ENCODE results near the gene LMTK3. TPM values are rescaled to one million over a fixed set of nuclear protein-coding genes. Genes with fewer than 3 reads are reported as not detected.

Gene LMTK3, protein sequence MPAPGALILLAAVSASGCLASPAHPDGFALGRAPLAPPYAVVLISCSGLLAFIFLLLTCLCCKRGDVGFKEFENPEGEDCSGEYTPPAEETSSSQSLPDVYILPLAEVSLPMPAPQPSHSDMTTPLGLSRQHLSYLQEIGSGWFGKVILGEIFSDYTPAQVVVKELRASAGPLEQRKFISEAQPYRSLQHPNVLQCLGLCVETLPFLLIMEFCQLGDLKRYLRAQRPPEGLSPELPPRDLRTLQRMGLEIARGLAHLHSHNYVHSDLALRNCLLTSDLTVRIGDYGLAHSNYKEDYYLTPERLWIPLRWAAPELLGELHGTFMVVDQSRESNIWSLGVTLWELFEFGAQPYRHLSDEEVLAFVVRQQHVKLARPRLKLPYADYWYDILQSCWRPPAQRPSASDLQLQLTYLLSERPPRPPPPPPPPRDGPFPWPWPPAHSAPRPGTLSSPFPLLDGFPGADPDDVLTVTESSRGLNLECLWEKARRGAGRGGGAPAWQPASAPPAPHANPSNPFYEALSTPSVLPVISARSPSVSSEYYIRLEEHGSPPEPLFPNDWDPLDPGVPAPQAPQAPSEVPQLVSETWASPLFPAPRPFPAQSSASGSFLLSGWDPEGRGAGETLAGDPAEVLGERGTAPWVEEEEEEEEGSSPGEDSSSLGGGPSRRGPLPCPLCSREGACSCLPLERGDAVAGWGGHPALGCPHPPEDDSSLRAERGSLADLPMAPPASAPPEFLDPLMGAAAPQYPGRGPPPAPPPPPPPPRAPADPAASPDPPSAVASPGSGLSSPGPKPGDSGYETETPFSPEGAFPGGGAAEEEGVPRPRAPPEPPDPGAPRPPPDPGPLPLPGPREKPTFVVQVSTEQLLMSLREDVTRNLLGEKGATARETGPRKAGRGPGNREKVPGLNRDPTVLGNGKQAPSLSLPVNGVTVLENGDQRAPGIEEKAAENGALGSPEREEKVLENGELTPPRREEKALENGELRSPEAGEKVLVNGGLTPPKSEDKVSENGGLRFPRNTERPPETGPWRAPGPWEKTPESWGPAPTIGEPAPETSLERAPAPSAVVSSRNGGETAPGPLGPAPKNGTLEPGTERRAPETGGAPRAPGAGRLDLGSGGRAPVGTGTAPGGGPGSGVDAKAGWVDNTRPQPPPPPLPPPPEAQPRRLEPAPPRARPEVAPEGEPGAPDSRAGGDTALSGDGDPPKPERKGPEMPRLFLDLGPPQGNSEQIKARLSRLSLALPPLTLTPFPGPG (N-terminal part only)
- total RNA-seq (2.1 and 3.7 TPM in 2 replicates), polyA plus RNA-seq (1.3 and 2.1 TPM in 2 replicates)

GRCh38 chr19:48511800-48512503 lies at the start of gene LMTK3:
Gene LMTK3 (minus strand): TSS chr19:48511835. CDS start chr19:48511576, 259 bp downstream.
- Histone ChIP-seq H2AFZ (peak within 1 kb of the TSS; percentile 71), H3K79me2 (no peaks in the 10 kb centered on the region)
- DNase-seq (ENCODE audit: low spot score) = no peak

GRCh38 chr19:48561412-48561811 lies 49.8 kb upstream of the LMTK3 start:
- TF ChIP-seq CTCF (IDR thresholded peaks at IDR 0.05; ENCODE audit: poor library complexity) = no peak
- no peak overlapping the region for H3K4me2 ChIP-seq
- H3K9me2 ChIP-seq (replicated peaks; ENCODE audit: insufficient read depth) = no peaks in the 10 kb centered on the region
- H4K20me1 ChIP-seq (ENCODE audit: insufficient read depth, poor library complexity, severe bottlenecking) = no peaks in the 10 kb centered on the region
- DNase-seq (ENCODE audit: low spot score) = no peak
- peaks cover 7% of the 10 kb centered on the region for H3K4me1 ChIP-seq (ENCODE audit: insufficient read depth)
- H3K9me3 ChIP-seq (ENCODE audit: low read depth) = no peaks in the 10 kb centered on the region
- 95% methylated on average over 11 of the region's 11 CpGs for WGBS (ENCODE audit: low lambda C conversion rate, missing lambda C conversion rate)
- H3K79me2 ChIP-seq = no peaks in the 10 kb centered on the region
- H2AFZ ChIP-seq = no peak overlapping the region
- no peaks in the 10 kb centered on the region for H3K36me3 ChIP-seq (replicated peaks; ENCODE audit: insufficient read depth, low read depth)
- H3K4me3 ChIP-seq = no peak overlapping the region
- no peaks in the 10 kb centered on the region for H3K27me3 ChIP-seq
- no peak overlapping the region for H3K27ac ChIP-seq

More at GRCh38 chr19:48511800-48512503, at the start of gene LMTK3:
- TF ChIP-seq CTCF (IDR thresholded peaks at IDR 0.05; ENCODE audit: poor library complexity) (no peak), EZH2 (IDR thresholded peaks at IDR 0.05; ENCODE audit: borderline replicate concordance) (no peak), EZH2phosphoT487 (IDR thresholded peaks at IDR 0.05; ENCODE audit: low read depth, severe bottlenecking, unreplicated experiment) (no peak)
- H3K4me1 ChIP-seq (ENCODE audit: insufficient read depth) = no peaks in the 10 kb centered on the region
- peak within 1 kb of the TSS; percentile 28 for H3K4me3 ChIP-seq
- H3K27me3 ChIP-seq = peaks cover 12% of the 10 kb centered on the region
- 41% methylated on average over 21 of the region's 32 CpGs for WGBS (ENCODE audit: low lambda C conversion rate, missing lambda C conversion rate)
- no peak within 1 kb of the TSS for H3K27ac ChIP-seq
- H4K20me1 ChIP-seq (ENCODE audit: insufficient read depth, poor library complexity, severe bottlenecking) = no peaks in the 10 kb centered on the region
- no peaks in the 10 kb centered on the region for H3K9me3 ChIP-seq (ENCODE audit: low read depth)
- peak within 1 kb of the TSS; percentile 89 for H3K4me2 ChIP-seq
- no peaks in the 10 kb centered on the region for H3K36me3 ChIP-seq (replicated peaks; ENCODE audit: insufficient read depth, low read depth)
- no peaks in the 10 kb centered on the region for H3K9me2 ChIP-seq (replicated peaks; ENCODE audit: insufficient read depth)

- no peak overlapping the region for H3K27ac ChIP-seq
- no peaks in the 10 kb centered on the region for H3K79me2 ChIP-seq
- H3K9me3 ChIP-seq (ENCODE audit: low read depth) = no peaks in the 10 kb centered on the region
- H3K4me3 ChIP-seq = no peak overlapping the region
- H4K20me1 ChIP-seq (ENCODE audit: insufficient read depth, poor library complexity, severe bottlenecking) = no peaks in the 10 kb centered on the region
- H3K36me3 ChIP-seq (replicated peaks; ENCODE audit: insufficient read depth, low read depth) = no peaks in the 10 kb centered on the region
- peaks cover 7% of the 10 kb centered on the region for H3K4me1 ChIP-seq (ENCODE audit: insufficient read depth)
- TF ChIP-seq EZH2phosphoT487 (IDR thresholded peaks at IDR 0.05; ENCODE audit: low read depth, severe bottlenecking, unreplicated experiment) (no peak), EZH2 (IDR thresholded peaks at IDR 0.05; ENCODE audit: borderline replicate concordance) (no peak), CTCF (IDR thresholded peaks at IDR 0.05; ENCODE audit: poor library complexity) (no peak)
- H2AFZ ChIP-seq = no peak overlapping the region
- no peak overlapping the region for H3K4me2 ChIP-seq
- DNase-seq (ENCODE audit: low spot score) = no peak
- no peaks in the 10 kb centered on the region for H3K27me3 ChIP-seq
- WGBS (ENCODE audit: low lambda C conversion rate, missing lambda C conversion rate) = 86% methylated on average over 6 of the region's 6 CpGs
- no peaks in the 10 kb centered on the region for H3K9me2 ChIP-seq (replicated peaks; ENCODE audit: insufficient read depth)
Observed at GRCh38 chr19:48560095-48560530, 48.5 kb upstream of the LMTK3 start.

Data from hepatocyte (in vitro differentiated cells).